ENCODE data around the gene LSAMP.
"Not testable (repeated sequence)": the region's sequence is repeated elsewhere in the genome, so short reads cannot be mapped to it uniquely, and the experiment has no call there.

Gene LSAMP

GRCh38 chr3:116238846-116239565, 206.3 kb downstream of the LSAMP start:
- no peak for FAIRE-seq

DNA sequence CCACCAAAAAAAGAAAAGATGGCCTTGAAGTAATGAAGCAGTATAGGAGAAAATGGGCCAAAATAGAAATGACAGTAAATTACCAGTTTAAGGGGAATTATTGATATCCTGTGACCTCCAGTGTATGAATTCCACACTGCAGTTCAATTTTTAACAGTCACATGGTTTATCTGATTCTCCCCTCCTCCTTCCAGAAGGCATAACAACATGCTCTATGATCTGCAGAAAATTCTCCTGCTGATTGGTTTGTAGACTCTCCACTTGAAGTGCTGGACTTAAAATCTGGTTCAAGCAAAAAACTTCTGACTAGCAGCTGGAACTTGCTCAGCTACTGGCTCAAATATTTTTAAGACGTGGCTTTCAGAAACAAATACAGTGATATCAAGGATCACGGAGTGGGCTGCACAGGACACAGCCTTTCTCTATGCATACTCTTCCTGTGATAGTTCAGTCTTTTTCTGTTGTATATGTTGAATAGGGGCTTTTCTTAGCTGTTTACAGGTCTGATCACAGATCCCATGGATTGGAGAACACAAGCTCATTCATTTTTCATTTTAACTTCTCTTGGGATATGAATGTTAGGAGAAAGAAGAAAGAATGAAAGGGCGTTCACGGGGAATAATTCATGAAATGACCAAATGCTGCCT, 211.5 kb downstream of the LSAMP start:
- FAIRE-seq, result no peak

DNA sequence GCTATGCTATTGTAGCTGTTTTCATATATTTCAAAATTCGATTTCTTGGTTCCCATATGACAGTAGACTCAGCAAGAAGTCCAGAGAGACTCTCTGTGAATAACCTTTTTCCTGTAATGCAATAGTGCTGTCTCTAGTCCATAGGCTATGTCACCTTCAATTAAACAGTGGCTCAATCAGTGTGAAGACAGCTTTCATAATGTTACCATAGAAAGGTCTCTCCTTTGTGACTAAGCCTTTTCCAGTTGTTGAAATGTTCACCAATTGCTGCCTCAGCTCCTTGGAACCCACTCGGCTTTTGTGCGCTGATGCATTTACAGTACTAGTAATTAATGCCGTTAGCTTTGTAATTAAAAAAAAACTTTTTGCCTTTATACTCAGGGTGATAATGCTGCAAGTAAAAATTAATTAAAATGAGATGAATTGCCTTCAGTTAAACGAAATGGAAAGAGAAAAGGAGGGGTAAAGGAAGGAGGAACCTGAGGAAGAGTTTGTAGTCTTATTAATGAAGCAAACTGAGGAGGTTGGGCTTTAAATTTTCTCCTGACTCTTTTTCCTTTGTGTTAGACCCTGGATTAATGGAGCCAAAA, 214.8 kb downstream of the LSAMP start:
- no peak for FAIRE-seq

- no peak for FAIRE-seq
Observed at GRCh38 chr3:116226266-116226665, 219.0 kb downstream of the LSAMP start.

DNA sequence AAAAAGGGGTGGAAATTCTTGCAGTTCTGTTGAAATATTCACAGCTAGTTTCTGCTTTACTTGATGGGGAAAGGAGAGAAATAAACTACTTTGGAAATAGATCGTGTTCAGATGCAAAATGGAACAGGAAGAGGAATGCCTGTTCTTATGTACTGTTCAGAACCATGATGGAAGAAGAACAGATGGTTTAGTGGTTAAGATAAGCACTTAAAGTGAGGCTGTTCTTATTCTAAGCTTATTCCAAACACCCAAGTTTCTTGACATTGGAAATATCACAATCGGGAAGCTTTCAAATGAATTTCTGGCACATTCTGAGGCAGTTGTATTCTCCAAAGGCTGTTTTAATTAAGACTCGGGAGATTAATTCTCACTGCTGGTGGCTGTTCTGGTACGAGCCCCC, 228.5 kb downstream of the LSAMP start:
- no peak for FAIRE-seq

DNA sequence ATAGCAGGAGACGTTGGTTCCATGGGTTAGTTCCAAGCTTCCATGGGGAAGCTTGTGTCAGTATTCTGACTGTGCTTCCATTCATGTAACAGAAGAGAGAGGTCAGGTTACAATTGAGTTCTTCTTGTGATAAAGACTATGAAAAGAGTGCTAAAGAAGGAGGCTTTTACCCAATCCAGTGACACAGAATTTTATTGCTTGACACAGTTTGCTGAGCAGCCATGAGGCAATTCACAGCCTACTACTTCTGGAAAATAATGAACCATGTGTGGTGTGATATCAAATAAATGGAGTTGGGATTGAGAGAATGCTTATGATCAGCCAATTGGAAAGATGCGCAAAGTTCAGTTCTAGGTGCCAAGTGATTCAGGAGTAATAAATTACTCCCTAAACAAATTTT, 233.4 kb downstream of the LSAMP start:
- FAIRE-seq, result no peak

DNA sequence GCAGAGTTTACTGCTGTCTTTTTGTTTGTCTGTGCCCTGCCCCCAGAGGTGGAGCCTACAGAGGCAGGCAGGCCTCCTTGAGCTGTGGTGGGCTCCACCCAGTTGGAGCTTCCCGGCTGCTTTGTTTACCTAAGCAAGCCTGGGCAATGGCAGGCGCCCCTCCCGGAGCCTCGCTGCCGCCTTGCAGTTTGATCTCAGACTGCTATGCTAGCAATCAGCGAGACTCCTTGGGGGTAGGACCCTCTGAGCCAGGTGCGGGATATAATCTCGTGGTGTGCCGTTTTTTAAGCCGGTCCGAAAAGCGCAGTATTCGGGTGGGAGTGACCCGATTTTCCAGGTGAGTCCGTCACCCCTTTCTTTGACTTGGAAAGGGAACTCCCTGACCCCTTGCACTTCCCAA, 236.5 kb downstream of the LSAMP start:
- not testable (repeated sequence) for FAIRE-seq

DNA sequence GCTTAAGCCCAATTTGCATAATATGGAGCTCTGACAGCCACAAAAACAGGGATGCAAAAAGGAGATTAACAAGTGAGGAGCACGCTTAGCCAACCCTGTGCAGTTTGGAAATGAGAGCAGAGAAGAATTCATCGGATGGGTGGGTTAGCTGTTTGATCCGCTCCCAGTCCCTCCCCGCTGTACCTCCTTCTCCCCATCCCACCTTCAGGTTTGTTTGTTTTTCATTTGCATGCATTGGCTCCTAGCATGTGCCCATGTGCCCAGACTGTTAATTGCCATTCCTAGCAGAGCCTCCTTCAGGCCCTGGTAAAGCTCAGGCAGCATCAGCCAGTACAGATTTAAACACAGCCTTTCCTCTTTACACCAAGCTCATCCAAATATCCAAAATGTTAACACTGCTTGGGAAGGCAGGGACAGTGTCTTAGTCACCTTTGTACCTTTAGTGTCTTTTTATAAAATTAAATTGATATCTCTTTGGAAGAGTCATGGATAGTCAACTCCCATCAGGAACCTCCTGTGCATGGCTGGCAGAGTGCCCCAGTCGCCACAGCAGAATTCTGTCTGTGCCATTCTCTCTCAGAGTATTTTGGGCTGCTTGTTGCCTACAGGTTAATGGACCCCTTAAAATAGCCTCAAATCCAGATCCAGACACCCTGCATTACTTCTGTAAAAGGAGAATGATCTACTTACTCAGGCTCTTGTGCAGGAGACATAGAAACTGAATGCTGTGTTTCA, 244.2 kb downstream of the LSAMP start:
- no peak for FAIRE-seq

- FAIRE-seq, result no peak
Observed at GRCh38 chr3:116199063-116199462, 246.2 kb downstream of the LSAMP start.

DNA sequence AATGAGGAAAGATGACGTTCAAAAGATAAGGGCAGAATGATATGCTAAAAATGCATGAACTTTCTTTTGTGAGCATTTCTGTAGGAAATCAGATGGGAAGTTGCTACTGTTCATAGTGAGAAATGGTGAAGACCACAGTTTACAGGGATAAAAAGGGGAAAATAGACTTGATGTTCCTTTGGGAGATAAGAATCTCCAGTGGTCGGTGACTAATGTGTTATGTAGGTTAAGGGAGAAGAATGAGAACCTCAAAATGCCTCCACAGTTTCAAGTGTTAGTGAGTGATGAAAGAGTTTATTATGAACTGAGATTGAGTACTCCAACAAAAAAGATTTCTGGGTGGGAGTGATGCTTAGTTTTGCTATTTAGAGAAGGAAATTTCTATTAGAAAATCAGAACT, 247.2 kb downstream of the LSAMP start:
- FAIRE-seq, result no peak

DNA sequence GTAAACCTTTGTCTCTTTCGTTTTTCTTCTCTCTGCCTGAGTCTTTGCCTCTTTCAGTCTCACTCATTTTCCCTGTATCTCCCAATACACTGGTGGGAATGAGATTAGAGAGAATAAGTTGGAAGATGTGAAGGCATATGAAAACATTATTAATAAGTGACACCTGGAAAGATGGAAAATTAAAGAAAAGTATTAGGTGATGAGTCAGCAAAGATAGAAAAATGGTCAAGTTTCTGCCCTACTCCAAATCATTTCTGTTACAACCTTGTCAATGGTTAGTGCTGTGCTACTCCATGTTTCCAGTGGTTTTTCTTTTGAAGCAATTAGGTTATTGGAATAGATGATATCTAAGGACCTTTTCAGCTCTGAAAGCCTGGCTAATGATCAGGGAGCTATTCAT, 252.8 kb downstream of the LSAMP start:
- no peak for FAIRE-seq

DNA sequence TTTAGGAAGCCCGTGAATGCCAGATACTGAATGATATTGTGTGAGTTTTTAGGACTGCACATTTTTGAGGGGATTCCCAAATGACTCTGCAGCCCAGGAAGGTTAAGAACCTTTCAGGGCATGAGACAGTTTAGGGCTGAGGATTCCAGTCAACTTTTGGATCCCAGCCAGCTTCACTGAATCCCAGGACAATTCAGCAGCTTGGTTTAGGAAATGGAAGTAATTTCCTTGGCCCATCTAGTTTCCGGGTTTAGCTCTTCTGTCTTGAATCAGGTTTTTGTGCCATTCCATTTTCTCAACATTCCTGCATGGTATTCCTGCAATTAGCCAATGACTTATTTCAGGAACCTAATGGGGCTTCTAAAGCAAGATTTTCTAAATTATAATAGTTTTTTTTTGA, 253.9 kb downstream of the LSAMP start:
- FAIRE-seq, result no peak

DNA sequence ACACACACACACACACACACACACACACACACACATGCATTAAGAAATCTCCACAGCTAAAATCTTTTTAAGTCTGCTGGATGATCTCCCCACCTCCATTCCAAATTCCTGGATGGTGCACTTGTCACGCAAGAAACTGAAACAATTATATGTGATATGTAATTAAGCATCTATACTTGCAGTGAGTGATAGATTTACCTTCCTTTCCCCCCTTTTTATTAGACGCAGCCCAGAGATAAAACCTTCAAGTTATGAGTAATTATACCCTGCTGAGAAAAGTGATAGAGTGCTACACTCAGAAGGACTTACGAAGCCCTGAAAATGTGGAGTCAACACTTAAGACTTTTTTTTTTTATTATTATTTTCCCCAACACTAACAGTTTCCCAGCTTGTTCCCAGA, 255.2 kb downstream of the LSAMP start:
- peak; percentile 93 for FAIRE-seq

DNA sequence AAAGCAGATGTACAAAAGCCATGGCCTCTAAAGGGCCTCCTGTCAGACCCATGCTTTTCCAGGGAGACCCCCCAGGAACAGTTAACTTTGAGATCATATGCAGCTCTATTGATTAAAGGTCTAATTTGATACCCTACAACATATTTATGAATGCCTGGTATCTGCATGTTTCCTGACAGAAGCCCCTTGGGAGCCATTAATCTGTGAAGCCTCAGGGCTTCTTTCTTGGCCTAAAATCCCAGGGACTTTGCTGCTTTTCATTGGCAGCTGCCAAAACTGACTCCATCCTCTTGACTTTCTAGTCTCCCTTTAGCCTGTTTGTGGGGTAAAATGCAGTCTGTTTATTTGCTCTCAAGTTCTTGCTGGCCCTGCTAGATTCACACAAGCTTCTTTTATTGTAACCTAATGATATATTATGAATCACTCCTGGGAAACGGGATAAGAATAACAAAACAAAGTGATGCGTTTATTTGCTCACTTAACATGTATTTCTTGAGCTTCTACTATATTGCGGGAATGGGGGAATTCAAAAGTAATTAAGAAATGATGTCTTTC, 257.0 kb downstream of the LSAMP start:
- FAIRE-seq, result no peak

DNA sequence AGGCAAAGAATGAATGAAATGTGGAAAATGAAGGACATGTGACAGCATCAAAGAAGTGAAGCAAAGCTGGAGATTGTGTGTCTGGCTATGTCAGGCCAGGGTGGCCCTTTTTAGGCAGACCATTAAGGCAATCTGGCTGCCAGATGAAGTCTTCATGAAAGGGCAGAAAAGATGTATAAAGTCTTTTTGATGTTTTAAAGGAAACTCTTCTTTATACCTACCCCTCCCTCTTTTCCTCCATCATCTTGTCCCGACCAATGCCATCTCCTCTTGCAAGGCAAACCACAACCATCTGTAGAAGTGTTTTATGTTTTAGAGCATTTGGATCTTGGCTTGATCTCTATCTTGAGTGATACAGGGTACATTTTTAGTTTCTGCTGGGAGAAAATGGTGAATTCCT, 259.2 kb downstream of the LSAMP start:
- FAIRE-seq, result no peak

GRCh38 chr3:116181159-116181558, 264.1 kb downstream of the LSAMP start:
- FAIRE-seq, result no peak

- peak; percentile 89 for FAIRE-seq
Observed at GRCh38 chr3:116179091-116179490, 266.2 kb downstream of the LSAMP start.

GRCh38 chr3:116176974-116177555, 268.2 kb downstream of the LSAMP start:
- FAIRE-seq, result no peak

DNA sequence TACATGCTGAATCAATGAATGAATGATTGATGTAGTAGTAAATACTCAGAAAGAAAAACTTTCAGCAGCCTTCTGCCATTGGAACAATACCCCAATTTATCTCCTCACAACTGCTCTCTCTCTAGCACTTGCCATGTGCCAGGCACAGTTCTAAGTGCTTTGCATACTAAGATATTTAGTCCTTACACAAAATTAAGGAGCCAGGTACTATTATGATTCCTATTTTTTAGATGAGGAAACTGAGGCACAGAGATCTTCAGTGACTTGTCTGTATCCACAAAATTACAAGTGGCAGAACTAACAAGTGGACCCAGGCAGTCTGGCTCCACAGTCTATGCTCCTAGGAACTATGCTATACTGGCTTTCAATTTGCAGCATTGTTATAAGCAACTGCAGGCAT, 279.2 kb downstream of the LSAMP start:
- FAIRE-seq, result no peak

- FAIRE-seq, result no peak
Observed at GRCh38 chr3:116165641-116166040, 279.6 kb downstream of the LSAMP start.

- no peak for FAIRE-seq
Observed at GRCh38 chr3:116165135-116165534, 280.2 kb downstream of the LSAMP start.

- no peak for FAIRE-seq
Observed at GRCh38 chr3:116164039-116164438, 281.2 kb downstream of the LSAMP start.

Data from endometrium (tissue), 2 donors.